Osteocyte (in vitro differentiated cells): ENCODE measurements around the gene SH2D6. TPM values are rescaled to one million over a fixed set of nuclear protein-coding genes. Genes with fewer than 3 reads are reported as not detected.

ENCODE experiments used
- DNase-seq: peaks from one replicate; pipeline ENCODE4 v3.0.0; 2021; ENCODE audit warnings: mixed read lengths; ENCODE audit not compliant: unreplicated experiment; ENCODE audit errors: extremely low spot score
- H3K27ac Mint-ChIP-seq: one replicate; pipeline ENCODE4 v1.8.0; 2021; ENCODE audit warnings: mild to moderate bottlenecking, mixed read lengths; ENCODE audit not compliant: unreplicated experiment
- H3K27me3 Mint-ChIP-seq: one replicate; pipeline ENCODE4 v1.8.0; 2021; ENCODE audit warnings: mixed read lengths; ENCODE audit not compliant: unreplicated experiment
- H3K36me3 Mint-ChIP-seq: one replicate; pipeline ENCODE4 v1.8.0; 2021; ENCODE audit warnings: mixed read lengths; ENCODE audit not compliant: unreplicated experiment
- H3K4me1 Mint-ChIP-seq: one replicate; pipeline ENCODE4 v1.8.0; 2021; ENCODE audit warnings: mixed read lengths; ENCODE audit not compliant: unreplicated experiment
- H3K4me3 Mint-ChIP-seq: one replicate; pipeline ENCODE4 v1.8.0; 2021; ENCODE audit warnings: mild to moderate bottlenecking, moderate library complexity, mixed read lengths; ENCODE audit not compliant: unreplicated experiment
- H3K9me3 Mint-ChIP-seq: one replicate; pipeline ENCODE4 v1.8.0; 2021; ENCODE audit warnings: mixed read lengths; ENCODE audit not compliant: unreplicated experiment
- total RNA-seq: library from RNA; stranded (reverse); gene quantifications from 2 replicates; pipeline ENCODE4 v1.2.1, GENCODE V29; 2021
- TF ChIP-seq, protein P1 (sequence below): fragments of 200-600 bp; sonication (generic); IDR thresholded peaks from 2 replicates; pipeline ENCODE4 v1.5.0; 2021; ENCODE audit warnings: antibody characterized with exemption, mild to moderate bottlenecking, moderate library complexity

Gene SH2D6
- total RNA-seq, 1 donor from 2014 or later: 0.51 TPM

DNA sequence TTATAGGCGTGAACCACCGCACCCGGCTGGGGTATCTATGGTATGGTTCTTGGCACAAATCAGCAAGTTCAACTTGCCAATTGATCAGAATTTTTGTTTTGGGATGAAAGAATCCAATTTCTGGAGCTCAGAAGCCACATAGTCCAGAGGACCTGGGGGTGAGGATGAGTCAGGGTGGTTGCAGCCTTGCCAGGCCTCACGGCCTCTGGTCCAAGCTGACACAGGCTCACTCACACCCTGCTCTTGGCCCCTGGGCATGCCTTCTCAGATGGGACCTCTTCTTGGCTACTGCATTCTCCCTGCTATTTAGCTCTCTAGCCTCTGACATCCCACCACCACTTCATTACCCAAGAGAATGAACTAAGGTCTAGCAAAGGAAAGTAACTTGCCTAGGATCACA lies 24.7 kb upstream of the SH2D6 start:
- Mint-ChIP-seq H3K4me1 (peaks cover 5% of the 10 kb centered on the region), H3K36me3 (peaks cover 12% of the 10 kb centered on the region), H3K4me3 (no peak overlapping the region), H3K27ac (no peak overlapping the region), H3K9me3 (no peaks in the 10 kb centered on the region), H3K27me3 (no peaks in the 10 kb centered on the region)
- no peak for DNase-seq
- TF ChIP-seq, protein P1, sequence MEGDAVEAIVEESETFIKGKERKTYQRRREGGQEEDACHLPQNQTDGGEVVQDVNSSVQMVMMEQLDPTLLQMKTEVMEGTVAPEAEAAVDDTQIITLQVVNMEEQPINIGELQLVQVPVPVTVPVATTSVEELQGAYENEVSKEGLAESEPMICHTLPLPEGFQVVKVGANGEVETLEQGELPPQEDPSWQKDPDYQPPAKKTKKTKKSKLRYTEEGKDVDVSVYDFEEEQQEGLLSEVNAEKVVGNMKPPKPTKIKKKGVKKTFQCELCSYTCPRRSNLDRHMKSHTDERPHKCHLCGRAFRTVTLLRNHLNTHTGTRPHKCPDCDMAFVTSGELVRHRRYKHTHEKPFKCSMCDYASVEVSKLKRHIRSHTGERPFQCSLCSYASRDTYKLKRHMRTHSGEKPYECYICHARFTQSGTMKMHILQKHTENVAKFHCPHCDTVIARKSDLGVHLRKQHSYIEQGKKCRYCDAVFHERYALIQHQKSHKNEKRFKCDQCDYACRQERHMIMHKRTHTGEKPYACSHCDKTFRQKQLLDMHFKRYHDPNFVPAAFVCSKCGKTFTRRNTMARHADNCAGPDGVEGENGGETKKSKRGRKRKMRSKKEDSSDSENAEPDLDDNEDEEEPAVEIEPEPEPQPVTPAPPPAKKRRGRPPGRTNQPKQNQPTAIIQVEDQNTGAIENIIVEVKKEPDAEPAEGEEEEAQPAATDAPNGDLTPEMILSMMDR: no peak

DNA sequence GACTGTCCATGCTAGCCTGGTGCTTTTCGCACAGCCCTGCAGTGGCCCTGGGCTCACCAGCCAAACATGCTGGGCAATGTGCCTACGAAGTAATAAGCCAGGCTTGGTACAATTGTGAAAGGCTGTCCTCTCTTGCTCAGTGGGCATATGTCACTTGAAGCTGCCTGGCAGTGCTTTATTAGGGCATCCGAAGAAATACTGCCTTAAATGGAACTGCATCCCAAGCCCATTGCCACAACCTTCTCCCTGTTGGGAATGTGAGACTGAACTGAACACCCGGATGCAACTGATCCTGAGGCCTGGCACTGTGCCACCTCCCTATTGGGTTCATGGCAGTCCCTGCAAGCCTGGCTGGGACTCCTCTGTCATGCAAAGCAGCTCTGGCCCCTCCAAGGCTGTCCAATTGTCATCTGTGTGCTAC lies 24.2 kb upstream of the SH2D6 start:
- H3K27ac Mint-ChIP-seq: no peak overlapping the region
- H3K4me3 Mint-ChIP-seq: no peak overlapping the region
- H3K27me3 Mint-ChIP-seq: no peaks in the 10 kb centered on the region
- TF ChIP-seq, protein P1: no peak
- DNase-seq: no peak
- no peaks in the 10 kb centered on the region for H3K9me3 Mint-ChIP-seq
- peaks cover 5% of the 10 kb centered on the region for H3K4me1 Mint-ChIP-seq
- peaks cover 10% of the 10 kb centered on the region for H3K36me3 Mint-ChIP-seq

DNA sequence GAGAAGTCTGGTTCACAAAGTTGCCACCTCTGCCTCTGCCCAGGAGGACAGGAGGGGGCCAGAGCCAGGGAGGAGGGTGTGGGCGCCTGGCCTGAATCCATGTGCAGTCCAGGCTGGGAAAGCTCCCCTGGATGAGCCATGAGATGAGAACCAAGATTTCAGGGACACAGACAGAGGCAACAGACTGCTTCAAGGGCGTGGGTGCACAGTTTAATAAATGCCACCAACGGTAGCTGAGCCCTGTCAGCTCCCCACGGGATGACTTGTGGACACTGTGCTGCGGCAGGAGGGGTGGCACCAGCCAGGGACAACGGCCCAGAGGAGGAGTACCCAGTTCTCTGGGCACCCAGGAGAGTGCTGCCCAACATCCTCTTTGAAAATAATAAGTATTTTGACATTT lies 23.5 kb upstream of the SH2D6 start:
- no peak for DNase-seq
- Mint-ChIP-seq H3K27me3 (no peaks in the 10 kb centered on the region), H3K4me3 (no peak overlapping the region), H3K27ac (no peak overlapping the region), H3K9me3 (no peaks in the 10 kb centered on the region), H3K4me1 (peaks cover 5% of the 10 kb centered on the region), H3K36me3 (peaks cover 6% of the 10 kb centered on the region)
- TF ChIP-seq, protein P1: no peak

DNA sequence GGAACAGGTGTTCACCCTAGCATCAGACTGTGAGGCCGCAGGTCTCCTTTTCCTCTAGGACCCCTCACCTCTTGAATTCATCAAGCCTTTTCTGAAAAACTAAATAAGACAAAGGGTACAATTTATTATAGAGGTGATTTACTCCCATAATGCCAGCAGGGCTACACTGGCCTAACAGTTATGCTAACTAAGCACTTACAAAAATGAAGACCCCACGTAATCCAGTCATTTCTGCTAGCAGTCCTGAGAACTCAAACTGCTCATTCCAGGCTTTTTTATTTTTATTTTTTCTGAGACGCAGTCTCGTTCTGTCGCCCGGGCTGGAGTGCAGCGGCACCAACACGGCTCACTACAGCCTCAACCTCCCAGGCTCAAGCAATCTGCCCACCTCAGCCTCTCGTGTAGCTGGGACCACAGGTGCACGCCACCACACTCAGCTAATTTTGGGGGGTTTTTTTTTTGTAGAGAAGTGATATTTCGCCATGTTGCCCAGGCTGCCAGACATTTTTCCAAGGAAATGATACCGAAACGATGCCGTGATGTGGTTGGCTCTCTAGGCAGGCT lies 22.5 kb upstream of the SH2D6 start:
- Mint-ChIP-seq H3K27ac (no peak overlapping the region), H3K9me3 (no peaks in the 10 kb centered on the region), H3K36me3 (no peaks in the 10 kb centered on the region), H3K27me3 (no peaks in the 10 kb centered on the region), H3K4me1 (peaks cover 5% of the 10 kb centered on the region), H3K4me3 (no peak overlapping the region)
- TF ChIP-seq, protein P1: no peak
- no peak for DNase-seq

DNA sequence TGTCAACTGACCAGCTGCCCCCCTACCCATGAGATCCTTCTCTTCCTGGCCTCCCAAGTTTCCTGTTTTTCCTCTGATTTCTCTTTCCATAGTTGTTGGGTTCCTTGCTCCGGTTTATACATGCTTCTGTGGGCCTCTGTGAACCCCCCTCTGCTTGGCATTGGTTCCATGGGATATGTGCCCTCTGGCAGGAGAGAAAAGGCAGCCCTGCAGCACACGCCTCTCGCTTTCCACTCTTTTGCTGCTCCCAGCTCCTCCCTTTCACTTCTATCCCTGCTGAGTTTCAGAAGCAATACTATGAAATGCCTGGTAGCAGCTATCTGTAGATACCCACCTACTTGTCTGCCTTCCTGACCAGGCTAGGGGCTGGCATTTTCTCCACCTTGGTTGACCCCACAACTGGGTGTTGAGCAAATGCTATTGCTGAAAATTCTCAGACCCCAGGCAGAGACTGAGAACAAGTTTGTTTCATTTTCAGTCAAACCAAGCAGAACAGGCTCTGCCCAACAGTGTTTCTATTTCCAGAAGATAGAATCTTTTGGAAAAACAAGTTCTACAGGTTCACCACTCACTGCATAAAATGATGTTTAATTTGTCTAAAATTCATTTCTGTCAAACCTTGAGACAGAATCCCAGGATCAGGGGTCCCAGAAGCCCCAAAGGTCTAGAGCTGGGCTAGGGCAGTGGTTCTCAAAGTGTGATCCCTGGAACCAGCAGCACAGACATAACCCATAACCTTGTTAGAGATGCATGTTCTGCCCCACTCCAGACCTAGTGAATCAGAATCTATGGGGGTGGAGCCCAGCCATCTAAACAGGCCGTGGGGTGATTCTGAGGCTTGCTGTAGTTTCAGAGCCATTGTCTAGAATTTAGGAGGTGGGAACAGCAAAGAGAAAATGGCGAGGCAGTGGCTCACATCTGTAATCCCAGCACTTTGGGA lies 21.7 kb upstream of the SH2D6 start:
- no peak overlapping the region for H3K4me3 Mint-ChIP-seq
- peak overlapping the region; percentile 52 for H3K27ac Mint-ChIP-seq
- peaks cover 5% of the 10 kb centered on the region for H3K4me1 Mint-ChIP-seq
- H3K36me3 Mint-ChIP-seq: no peaks in the 10 kb centered on the region
- DNase-seq: no peak
- TF ChIP-seq, protein P1: no peak
- H3K27me3 Mint-ChIP-seq: no peaks in the 10 kb centered on the region
- no peaks in the 10 kb centered on the region for H3K9me3 Mint-ChIP-seq
